GM21528 (cell line): ENCODE data around the gene KRTAP21-3.
"Not testable (repeated sequence)": the region's sequence is repeated elsewhere in the genome, so short reads cannot be mapped to it uniquely, and the experiment has no call there.

Experiments
- ATAC-seq: cut with Tn5 transposase; IDR thresholded peaks from one replicate; pipeline ENCODE4 v1.9.1; 2021; ENCODE audit warnings: mild to moderate bottlenecking, moderate library complexity; ENCODE audit not compliant: unreplicated experiment, low FRiP score

The KRTAP21-3 gene

GRCh38 chr21:30718239-30718909 is at the start of gene KRTAP21-3:
KRTAP21-3 (minus strand) TSS chr21:30718777; CDS start chr21:30718759, 18 bp downstream.
- ATAC-seq = no peak

GRCh38 chr21:30760776-30761175 is 42.2 kb upstream of the KRTAP21-3 start:
- no peak for ATAC-seq

GRCh38 chr21:30758306-30758705 is 39.7 kb upstream of the KRTAP21-3 start:
- no peak for ATAC-seq

GRCh38 chr21:30755328-30755727 is 36.8 kb upstream of the KRTAP21-3 start, which contains the start of gene KRTAP21-1:
KRTAP21-1 (minus strand) TSS chr21:30755428; CDS start chr21:30755378, 50 bp downstream.
- ATAC-seq = not testable (repeated sequence)

GRCh38 chr21:30747159-30747558 is 28.6 kb upstream of the KRTAP21-3 start, which contains the start of gene KRTAP21-2:
KRTAP21-2 (minus strand) TSS chr21:30747259; CDS start chr21:30747202, 57 bp downstream.
- no peak for ATAC-seq

GRCh38 chr21:30740462-30740861 is 21.9 kb upstream of the KRTAP21-3 start:
- no peak for ATAC-seq

GRCh38 chr21:30733026-30733425 is 14.4 kb upstream of the KRTAP21-3 start:
- no peak for ATAC-seq

- ATAC-seq = no peak
Measured at GRCh38 chr21:30726726-30727125, 8.1 kb upstream of the KRTAP21-3 start.

GRCh38 chr21:30719401-30719800 is 824 bp upstream of the KRTAP21-3 start:
- no peak for ATAC-seq

- ATAC-seq = no peak
Measured at GRCh38 chr21:30717105-30717504, 1.5 kb downstream of the KRTAP21-3 start.

- ATAC-seq = no peak
Measured at GRCh38 chr21:30714946-30715345, 3.6 kb downstream of the KRTAP21-3 start.

- ATAC-seq = no peak
Measured at GRCh38 chr21:30714456-30714855, 4.1 kb downstream of the KRTAP21-3 start.

GRCh38 chr21:30713766-30714165 is 4.8 kb downstream of the KRTAP21-3 start:
- no peak for ATAC-seq

- no peak for ATAC-seq
Measured at GRCh38 chr21:30710499-30710898, 8.1 kb downstream of the KRTAP21-3 start.

GRCh38 chr21:30707409-30707808 is 11.2 kb downstream of the KRTAP21-3 start:
- ATAC-seq = no peak

GRCh38 chr21:30695956-30696355 is 22.6 kb downstream of the KRTAP21-3 start:
- no peak for ATAC-seq

- no peak for ATAC-seq
Measured at GRCh38 chr21:30689822-30690221, 28.8 kb downstream of the KRTAP21-3 start.

- no peak for ATAC-seq
Measured at GRCh38 chr21:30684506-30684905, 34.1 kb downstream of the KRTAP21-3 start.

- no peak for ATAC-seq
Measured at GRCh38 chr21:30680586-30680985, 38.0 kb downstream of the KRTAP21-3 start.

GRCh38 chr21:30676737-30677136 is 41.8 kb downstream of the KRTAP21-3 start:
- ATAC-seq = no peak

GRCh38 chr21:30674312-30674711 is 44.3 kb downstream of the KRTAP21-3 start:
- no peak for ATAC-seq

- no peak for ATAC-seq
Measured at GRCh38 chr21:30672985-30673650, 45.5 kb downstream of the KRTAP21-3 start.
